HG03469 (cell line): ENCODE data around the gene DAG1.
"Not testable (repeated sequence)": the region's sequence is repeated elsewhere in the genome, so short reads cannot be mapped to it uniquely, and the experiment has no call there.

Experiments
- ATAC-seq: cut with Tn5 transposase; IDR thresholded peaks from one replicate; pipeline ENCODE4 v1.9.1; 2021; ENCODE audit warnings: mild to moderate bottlenecking, moderate library complexity, moderate number of reproducible peaks; ENCODE audit not compliant: unreplicated experiment

Gene DAG1

GRCh38 chr3:49469037-49469935, 781 bp upstream of the DAG1 start:
- ATAC-seq, result no peak

- peak; percentile 14 for ATAC-seq
These were observed 800 bp downstream of the DAG1 start for GRCh38 chr3:49470714-49471420.

GRCh38 chr3:49471856-49472495, 1.9 kb downstream of the DAG1 start:
- no peak for ATAC-seq

DNA sequence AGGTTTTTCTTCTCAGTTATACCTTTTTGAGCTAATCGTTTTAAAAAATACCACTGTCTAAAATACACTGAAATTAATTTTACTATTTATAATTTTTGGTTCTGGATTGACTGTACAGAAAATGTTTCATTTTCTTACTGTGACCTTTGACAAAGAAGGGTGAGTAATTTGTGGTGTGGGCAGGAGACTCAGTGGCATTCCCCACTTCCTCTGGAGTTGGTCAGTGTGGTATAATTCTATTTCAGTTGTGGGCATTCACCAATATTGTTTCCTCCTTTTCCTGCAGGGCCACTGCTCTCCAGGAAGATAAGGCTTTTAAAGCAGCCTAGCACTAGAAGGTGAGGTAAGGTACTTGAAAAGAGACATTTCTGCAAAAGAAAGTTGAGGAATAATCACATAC, 6.5 kb downstream of the DAG1 start:
- no peak for ATAC-seq

- no peak for ATAC-seq
These were observed 12.7 kb downstream of the DAG1 start for GRCh38 chr3:49482766-49483165.

DNA sequence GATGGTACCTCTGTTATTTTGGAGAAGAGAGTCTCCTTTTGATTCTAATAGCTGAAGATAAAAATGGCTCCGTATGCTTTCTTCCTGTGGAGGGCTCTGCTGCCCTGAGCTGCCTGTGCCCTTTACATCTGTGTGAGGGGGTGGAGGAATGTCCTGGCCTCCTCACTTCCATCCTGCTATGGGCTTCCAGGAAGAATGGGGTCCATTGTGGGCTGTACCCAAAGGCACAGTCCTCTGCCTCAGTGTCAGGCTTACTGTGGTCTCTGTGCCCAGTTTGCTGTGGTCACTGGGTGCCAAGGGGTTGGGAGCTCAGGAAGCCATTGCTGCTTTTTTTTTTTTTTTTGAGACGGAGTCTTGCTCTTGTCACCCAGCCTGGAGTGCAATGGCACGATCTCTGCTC, 14.4 kb downstream of the DAG1 start:
- no peak for ATAC-seq

DNA sequence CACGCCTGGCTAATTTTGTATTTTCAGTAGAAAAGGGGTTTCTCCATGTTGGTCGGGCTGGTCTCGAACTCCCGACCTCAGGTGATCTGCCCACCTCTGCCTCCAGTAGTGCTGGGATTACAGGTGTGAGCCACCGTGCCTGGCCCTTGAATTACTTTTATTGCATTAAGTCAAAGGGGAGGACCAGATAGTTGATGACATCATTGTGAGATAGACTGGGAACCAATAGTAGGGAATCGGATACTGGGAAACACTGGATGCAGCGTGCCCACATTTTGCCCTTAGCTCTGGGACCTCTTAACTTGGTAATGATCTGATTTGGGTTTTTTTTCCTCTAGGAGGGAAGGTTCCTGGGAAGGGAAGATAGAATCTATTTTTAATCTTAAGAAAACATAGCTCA, 19.2 kb downstream of the DAG1 start:
- ATAC-seq, result no peak

GRCh38 chr3:49492969-49493368, 22.9 kb downstream of the DAG1 start:
- no peak for ATAC-seq

- no peak for ATAC-seq
These were observed 23.8 kb downstream of the DAG1 start for GRCh38 chr3:49493901-49494300.

DNA sequence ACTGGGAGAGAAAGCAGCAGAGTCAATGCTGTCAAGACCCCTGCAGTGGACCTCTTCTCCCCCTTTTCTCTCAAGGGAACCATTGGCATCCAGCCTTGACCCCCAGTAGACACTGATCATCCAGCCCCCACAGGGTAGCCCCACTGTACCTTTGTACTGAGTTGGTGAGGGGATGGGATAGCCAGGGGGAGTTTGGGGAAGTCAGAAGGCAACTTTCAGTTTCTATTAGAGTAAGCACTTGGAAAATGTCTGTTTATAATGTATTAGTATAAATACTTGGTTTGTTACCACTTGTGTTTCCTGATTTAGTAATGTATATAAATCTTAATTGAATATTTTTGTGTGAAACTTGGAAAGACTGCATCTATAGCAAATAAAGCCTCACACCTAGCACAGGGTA, 25.0 kb downstream of the DAG1 start:
- ATAC-seq, result no peak

GRCh38 chr3:49496845-49497244, 26.8 kb downstream of the DAG1 start:
- ATAC-seq, result not testable (repeated sequence)

DNA sequence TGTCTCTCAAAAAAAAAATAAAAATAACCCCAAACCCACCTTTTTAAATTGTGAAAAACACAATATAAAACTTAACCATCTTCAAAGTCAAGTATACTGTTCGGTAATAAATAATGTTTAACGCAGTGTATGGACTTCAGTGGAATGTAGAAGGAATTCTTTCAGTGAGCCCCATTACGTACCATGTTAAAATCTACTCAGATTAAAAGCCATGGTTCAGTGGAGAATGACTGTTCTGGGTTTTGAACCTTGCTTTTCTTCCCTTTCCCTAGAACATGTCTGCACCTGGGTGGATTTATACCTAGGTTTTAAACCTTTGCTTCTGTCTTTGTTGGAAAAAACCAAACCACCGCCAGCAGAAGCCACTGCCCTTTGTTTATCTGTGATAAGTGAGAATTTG, 27.5 kb downstream of the DAG1 start:
- no peak for ATAC-seq

GRCh38 chr3:49498239-49498638, 28.2 kb downstream of the DAG1 start:
- ATAC-seq, result no peak

- ATAC-seq, result no peak
These were observed 28.6 kb downstream of the DAG1 start for GRCh38 chr3:49498648-49499047.

DNA sequence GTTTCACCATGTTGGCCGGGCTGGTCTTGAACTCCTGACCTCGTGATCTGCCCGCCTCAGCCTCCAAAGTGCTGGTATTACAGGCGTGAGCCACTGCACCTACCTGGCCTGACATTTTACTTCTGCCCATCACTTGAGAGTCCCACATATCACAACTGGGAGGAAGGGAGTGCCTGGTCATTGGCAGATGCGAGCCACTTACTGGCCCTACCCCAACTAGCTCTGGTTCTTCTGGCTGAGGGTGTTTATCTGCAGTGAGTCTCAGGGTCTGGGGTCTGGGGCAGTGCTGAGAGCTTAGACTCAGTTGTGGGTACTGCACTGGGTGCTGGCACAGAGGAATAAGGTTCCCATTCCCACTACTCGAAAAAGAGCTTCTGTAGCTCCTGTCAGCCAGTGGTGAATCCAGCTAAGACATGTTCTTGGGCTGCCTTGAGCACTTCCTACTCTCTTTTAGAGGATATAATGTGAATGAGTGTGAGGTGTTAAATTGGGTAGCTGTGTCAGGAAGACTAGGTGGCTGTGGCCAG, 30.2 kb downstream of the DAG1 start:
- ATAC-seq, result no peak

GRCh38 chr3:49500732-49501609, 30.9 kb downstream of the DAG1 start:
- no peak for ATAC-seq

DNA sequence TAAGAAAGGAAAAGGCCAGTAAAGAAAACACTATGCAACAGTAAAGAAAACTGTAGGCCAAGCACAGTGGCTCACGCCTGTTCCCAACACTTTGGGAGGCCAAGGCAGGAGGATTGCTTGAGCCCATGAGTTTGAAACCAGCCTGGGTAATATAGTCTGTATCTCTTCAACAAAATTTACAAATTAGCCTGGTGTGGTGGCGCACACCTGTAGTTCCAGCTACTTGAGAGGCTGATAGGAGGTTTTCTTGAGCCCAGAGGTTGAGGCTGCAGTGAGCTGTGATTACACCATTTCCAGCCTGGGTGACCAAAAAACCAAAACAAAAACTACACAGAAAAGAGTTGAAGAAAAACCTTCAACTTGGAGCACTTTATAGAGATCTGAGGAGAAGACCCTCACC, 31.8 kb downstream of the DAG1 start:
- no peak for ATAC-seq

DNA sequence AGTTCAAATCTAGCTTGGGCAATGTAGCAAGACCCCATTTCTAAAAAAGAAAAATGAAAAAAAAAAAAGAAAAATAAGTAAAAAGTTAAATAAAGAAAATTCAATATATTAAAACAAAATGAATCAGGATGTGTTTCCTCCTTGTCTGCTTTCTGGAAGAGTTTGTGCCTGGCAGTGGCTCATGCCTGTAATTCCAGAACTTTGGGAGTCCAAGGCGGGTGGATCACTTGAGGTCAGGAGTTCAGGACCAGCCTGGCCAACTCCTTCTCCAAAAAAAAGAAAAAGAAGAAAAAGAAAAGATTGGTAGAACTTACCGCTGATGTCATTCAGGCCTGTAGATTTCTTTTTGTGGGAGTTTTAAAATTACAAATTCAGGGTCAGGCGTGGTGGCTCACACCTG, 36.8 kb downstream of the DAG1 start:
- no peak for ATAC-seq

DNA sequence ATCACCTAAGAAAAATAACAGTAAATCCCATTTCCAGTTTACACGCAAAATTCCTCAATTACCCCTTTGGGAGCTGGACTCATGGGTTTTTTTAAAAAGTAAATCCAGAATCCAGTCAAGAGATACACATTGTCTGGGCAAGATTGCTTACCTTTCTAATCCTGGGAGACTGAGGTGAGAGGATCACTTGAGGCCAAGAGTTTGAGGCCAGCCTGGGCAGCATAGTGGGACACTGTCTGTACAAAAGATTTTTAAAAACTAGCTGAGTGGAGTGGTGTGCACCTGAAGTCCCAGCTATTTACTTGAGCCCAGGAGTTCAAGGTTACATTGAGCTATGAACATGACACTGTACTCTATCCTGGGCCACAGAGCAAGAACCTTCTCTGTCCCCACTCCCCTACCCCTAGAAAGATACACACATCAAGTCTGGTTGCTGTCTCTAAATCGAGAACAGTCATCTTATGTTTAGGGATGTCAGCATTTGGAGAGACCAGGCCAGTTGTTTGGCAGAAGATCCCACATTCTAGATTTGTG, 39.0 kb downstream of the DAG1 start:
- ATAC-seq, result no peak

- ATAC-seq, result no peak
These were observed 41.6 kb downstream of the DAG1 start for GRCh38 chr3:49511639-49512038.
